HG03469 (cell line): ENCODE results near the gene CWC22.
"Not testable (repeated sequence)": the region's sequence is repeated elsewhere in the genome, so short reads cannot be mapped to it uniquely, and the experiment has no call there.

Experiments used
- ATAC-seq: cut with Tn5 transposase; IDR thresholded peaks from one replicate; pipeline ENCODE4 v1.9.1; 2021; ENCODE audit warnings: mild to moderate bottlenecking, moderate library complexity, moderate number of reproducible peaks; ENCODE audit not compliant: unreplicated experiment

The CWC22 gene

GRCh38 chr2:180006781-180007579 lies at the start of gene CWC22:
CWC22 (minus strand) TSS chr2:180007297; CDS start chr2:179993341, 13,956 bp downstream.
- ATAC-seq: peak; percentile 98

GRCh38 chr2:180056367-180057118 lies 49.4 kb upstream of the CWC22 start:
- ATAC-seq: no peak

- ATAC-seq: not testable (repeated sequence)
Measured at GRCh38 chr2:180054576-180054975, 47.5 kb upstream of the CWC22 start.

- ATAC-seq: no peak
Measured at GRCh38 chr2:180050246-180050645, 43.1 kb upstream of the CWC22 start.

GRCh38 chr2:180048251-180048650 lies 41.2 kb upstream of the CWC22 start:
- no peak for ATAC-seq

GRCh38 chr2:180046776-180047175 lies 39.7 kb upstream of the CWC22 start:
- no peak for ATAC-seq

- ATAC-seq: no peak
Measured at GRCh38 chr2:180046202-180046601, 39.1 kb upstream of the CWC22 start.

- ATAC-seq: no peak
Measured at GRCh38 chr2:180040146-180040925, 33.2 kb upstream of the CWC22 start.

GRCh38 chr2:180038997-180039396 lies 31.9 kb upstream of the CWC22 start:
- ATAC-seq: no peak

- ATAC-seq: no peak
Measured at GRCh38 chr2:180033993-180034894, 27.1 kb upstream of the CWC22 start.

GRCh38 chr2:180029575-180029974 lies 22.5 kb upstream of the CWC22 start:
- no peak for ATAC-seq

- ATAC-seq: no peak
Measured at GRCh38 chr2:180021850-180022249, 14.8 kb upstream of the CWC22 start.

- ATAC-seq: no peak
Measured at GRCh38 chr2:180017784-180018183, 10.7 kb upstream of the CWC22 start.

- ATAC-seq: no peak
Measured at GRCh38 chr2:180016937-180017336, 9.8 kb upstream of the CWC22 start.

- no peak for ATAC-seq
Measured at GRCh38 chr2:180015951-180016709, 9.0 kb upstream of the CWC22 start.

- ATAC-seq: no peak
Measured at GRCh38 chr2:180012523-180012922, 5.4 kb upstream of the CWC22 start.

- ATAC-seq: no peak
Measured at GRCh38 chr2:180010701-180011100, 3.6 kb upstream of the CWC22 start.

- no peak for ATAC-seq
Measured at GRCh38 chr2:180006231-180006630, 866 bp downstream of the CWC22 start.

GRCh38 chr2:180005465-180005864 lies 1.6 kb downstream of the CWC22 start:
- ATAC-seq: not testable (repeated sequence)

- ATAC-seq: no peak
Measured at GRCh38 chr2:180004731-180005130, 2.4 kb downstream of the CWC22 start.
